ENCODE data around the gene FEV.

- TF ChIP-seq POLR2A (IDR thresholded peaks at IDR 0.05), result no peak
- no peak for TF ChIP-seq CTCF (IDR thresholded peaks at IDR 0.05)
- TF ChIP-seq POLR2AphosphoS5 (IDR thresholded peaks at IDR 0.05), result no peak
Observed at GRCh38 chr2:218988164-218988563, 3.2 kb upstream of the FEV start.

Data from gastroesophageal sphincter (tissue), 3 donors.